Uterine smooth muscle cell (primary cell): Measurements from ENCODE around the gene ZNF136. TPM values are rescaled to one million over a fixed set of nuclear protein-coding genes. Genes with fewer than 3 reads are reported as not detected.

ENCODE experiments used
- total RNA-seq: library from RNA; depleted of rRNA; stranded (reverse); fragments of >200 nt; gene quantifications from 2 replicates; pipeline ENCODE4 v1.2.3, GENCODE V29; 2014

The ZNF136 gene
- total RNA-seq, result 6.2 and 7.0 TPM in 2 replicates

GRCh38 chr19:12162882-12163806 is at the start of gene ZNF136:
ZNF136 (plus strand) TSS chr19:12163096; CDS start chr19:12163204, 108 bp downstream.

GRCh38 chr19:12139885-12140544 is 22.9 kb upstream of the ZNF136 start, which contains the start of gene ZNF20:
ZNF20 (minus strand) TSS chr19:12140350; CDS start chr19:12140182, 168 bp downstream.

GRCh38 chr19:12156223-12157058 is 6.5 kb upstream of the ZNF136 start, which contains the start of gene ZNF625:
ZNF625 (minus strand) TSS chr19:12156734; CDS start chr19:12156558, 176 bp downstream.

Other genes starting within 250 kb of the ZNF136 start
- gene ZNF700, start 238.0 kb upstream of the ZNF136 start, total RNA-seq, result 11.3 and 11.5 TPM in 2 replicates
- gene ZNF763, start 198.1 kb upstream of the ZNF136 start, total RNA-seq, result 0.55 and 1.1 TPM in 2 replicates
- 6.5 and 7.6 TPM in 2 replicates for gene ZNF433, start 127.4 kb upstream of the ZNF136 start, total RNA-seq
- gene ZNF878, start 110.1 kb upstream of the ZNF136 start, total RNA-seq, result 0.33 TPM in 1 of 2 replicates, not detected in the other
- 6.3 and 13.2 TPM in 2 replicates for gene ZNF844, start 98.4 kb upstream of the ZNF136 start, total RNA-seq
- 5.2 and 7.4 TPM in 2 replicates for gene ZNF20, start 22.7 kb upstream of the ZNF136 start, total RNA-seq
- gene ZNF625, start 6.4 kb upstream of the ZNF136 start, total RNA-seq, result 11.2 and 14.5 TPM in 2 replicates
- 9.8 and 11.7 TPM in 2 replicates for gene ZNF44, start 131.8 kb downstream of the ZNF136 start, total RNA-seq
- 3.0 and 3.8 TPM in 2 replicates for gene ZNF563, start 170.5 kb downstream of the ZNF136 start, total RNA-seq
- gene ZNF442, start 202.6 kb downstream of the ZNF136 start, total RNA-seq, result 4.6 and 8.6 TPM in 2 replicates
- gene ZNF799, start 238.2 kb downstream of the ZNF136 start, total RNA-seq, result 2.4 and 3.4 TPM in 2 replicates